Thyroid gland (tissue), 4 donors: ENCODE results near the gene ACTL7B.

Experiments
- CTCF ChIP-seq, 6 experiments: fragments of 200-600 bp in 3 of 6; fragments of 450-650 bp in 3 of 6; sonication (generic) in 3 of 6; IDR thresholded peaks; one replicate each; pipeline ENCODE4 v1.5.1; 2016 to 2019; ENCODE audit warnings: antibody characterized with exemption in 6 of 6, mild to moderate bottlenecking in 2 of 6, inconsistent platforms in 1 of 6, moderate library complexity in 1 of 6
- POLR2A ChIP-seq, 2 donors: fragments of 450-650 bp; IDR thresholded peaks; one replicate each; pipeline ENCODE4 v1.6.1; 2017; ENCODE audit warnings: antibody characterized with exemption in 2 of 2, mild to moderate bottlenecking in 2 of 2, moderate library complexity in 1 of 2

GRCh38 chr9:108860764-108861163, 5.0 kb upstream of the ACTL7B start:
- no peak for TF ChIP-seq CTCF (IDR thresholded peaks at IDR 0.05)
- TF ChIP-seq POLR2A (IDR thresholded peaks at IDR 0.05): no peak
